Keratinocyte (primary cell): ENCODE measurements around the gene KLC3. TPM values are rescaled to one million over a fixed set of nuclear protein-coding genes. Genes with fewer than 3 reads are reported as not detected.

Experiments used
- DNase-seq: peaks from one replicate; pipeline ENCODE4 v3.0.0-alpha.2; 2011; ENCODE audit warnings: low read depth, missing footprints, low spot score
- FAIRE-seq: peaks from 2 replicates; lab custom pipeline; 2011; peaks lifted over from hg19 to GRCh38; lab: Jason Lieb, UNC
- H2AFZ ChIP-seq: 2 replicates; pipeline ENCODE4 v1.6.0; 2012; ENCODE audit warnings: low read length, control low read depth, inconsistent platforms; ENCODE audit not compliant: control insufficient read depth
- H3K27ac ChIP-seq: 2 replicates; pipeline ENCODE4 v1.5.1; 2011; ENCODE audit warnings: low read length; ENCODE audit not compliant: control insufficient read depth, insufficient read depth
- H3K27me3 ChIP-seq: 3 replicates; pipeline ENCODE4 v1.6.0; 2011; ENCODE audit warnings: low read length; ENCODE audit not compliant: control insufficient read depth, insufficient read depth; ENCODE audit errors: extremely low read depth
- H3K36me3 ChIP-seq, 2 experiments: 2 replicates in 1 of 2; 3 replicates in 1 of 2; pipeline ENCODE4 v1.5.1; 2011; ENCODE audit warnings: low read length in 2 of 2, mild to moderate bottlenecking in 1 of 2; ENCODE audit not compliant: control insufficient read depth in 2 of 2, insufficient read depth in 2 of 2; ENCODE audit errors: extremely low read depth in 1 of 2
- H3K4me1 ChIP-seq: 3 replicates; pipeline ENCODE4 v1.5.1; 2011; ENCODE audit warnings: low read length; ENCODE audit not compliant: control insufficient read depth, insufficient read depth; ENCODE audit errors: extremely low read depth
- H3K4me2 ChIP-seq: 3 replicates; pipeline ENCODE4 v1.6.0; 2011; ENCODE audit warnings: low read depth, low read length; ENCODE audit not compliant: control insufficient read depth, insufficient read depth; ENCODE audit errors: extremely low read depth
- H3K4me3 ChIP-seq, 3 experiments: fragments of 200-600 bp in 1 of 3; sonication (generic) in 1 of 3; 2 replicates in 2 of 3; 3 replicates in 1 of 3; pipeline ENCODE4 v1.5.1; 2011 to 2016; ENCODE audit warnings: low read length in 3 of 3, mild to moderate bottlenecking in 3 of 3, control low read depth in 2 of 3, inconsistent platforms in 1 of 3, low read depth in 1 of 3, mixed read lengths in 1 of 3, mixed run types in 1 of 3, moderate library complexity in 1 of 3; ENCODE audit not compliant: control insufficient read depth in 2 of 3, insufficient read depth in 2 of 3; ENCODE audit errors: extremely low read depth in 1 of 3
- H3K79me2 ChIP-seq: 2 replicates; pipeline ENCODE4 v1.6.0; 2012; ENCODE audit warnings: low read length; ENCODE audit not compliant: control insufficient read depth, insufficient read depth
- H3K9ac ChIP-seq: 3 replicates; pipeline ENCODE4 v1.6.0; 2011; ENCODE audit warnings: low read length; ENCODE audit not compliant: control insufficient read depth, insufficient read depth; ENCODE audit errors: extremely low read depth
- H3K9me1 ChIP-seq: 3 replicates; pipeline ENCODE4 v1.6.0; 2011; ENCODE audit warnings: low read length; ENCODE audit not compliant: control insufficient read depth, insufficient read depth; ENCODE audit errors: extremely low read depth
- H3K9me3 ChIP-seq: 2 replicates; pipeline ENCODE4 v1.5.1; 2012; ENCODE audit warnings: low read depth, low read length; ENCODE audit not compliant: control insufficient read depth
- H4K20me1 ChIP-seq: 3 replicates; pipeline ENCODE4 v1.6.0; 2011; ENCODE audit warnings: low read length; ENCODE audit not compliant: control insufficient read depth, insufficient read depth; ENCODE audit errors: extremely low read depth
- EZH2 ChIP-seq: IDR thresholded peaks from one replicate; pipeline ENCODE4 v1.6.1; 2012; ENCODE audit warnings: inconsistent platforms, mild to moderate bottlenecking, low read length, moderate library complexity
- dilution Hi-C: fragments of 300-500 bp; cut with MboI; formaldehyde crosslinking; loops from one replicate; pipeline ENCODE4 v1.7.0; 2020; ENCODE audit warnings: low sequenced_read_pairs; ENCODE audit not compliant: extremely low pct_ligation_motif_present
- polyA plus RNA-seq, 5 experiments: library from polyadenylated mRNA; depleted of rRNA in 3 of 5; stranded (reverse) in 3 of 5; stranded (forward) in 1 of 5; unstranded in 1 of 5; fragments of >200 nt; gene quantifications; 1 replicate in 1 of 5; 2 replicates in 3 of 5; 3 replicates in 1 of 5; pipeline versions ENCODE4 v1.2.1 to v1.2.3, GENCODE V29; 2011 to 2012; ENCODE audit warnings: missing spikeins in 2 of 5, low read depth in 1 of 5, low replicate concordance in 1 of 5
- TF ChIP-seq, protein P1 (sequence below), 3 experiments: IDR thresholded peaks in 1 of 3; conservative IDR thresholded peaks in 1 of 3; optimal IDR thresholded peaks in 1 of 3; 2 replicates in 2 of 3; 3 replicates in 1 of 3; pipeline versions ENCODE3 to v1.5.1; 2011; ENCODE audit warnings: low read length in 3 of 3, mild to moderate bottlenecking in 3 of 3, moderate library complexity in 2 of 3, control low read depth in 1 of 3, inconsistent platforms in 1 of 3; ENCODE audit not compliant: insufficient read depth in 2 of 3; ENCODE audit errors: extremely low read depth in 1 of 3

KLC3 gene
- polyA plus RNA-seq, 1 donor (not counting 4 experiments of a cell fraction or from before 2014, with no cell fraction given), result 14.7 TPM

DNA sequence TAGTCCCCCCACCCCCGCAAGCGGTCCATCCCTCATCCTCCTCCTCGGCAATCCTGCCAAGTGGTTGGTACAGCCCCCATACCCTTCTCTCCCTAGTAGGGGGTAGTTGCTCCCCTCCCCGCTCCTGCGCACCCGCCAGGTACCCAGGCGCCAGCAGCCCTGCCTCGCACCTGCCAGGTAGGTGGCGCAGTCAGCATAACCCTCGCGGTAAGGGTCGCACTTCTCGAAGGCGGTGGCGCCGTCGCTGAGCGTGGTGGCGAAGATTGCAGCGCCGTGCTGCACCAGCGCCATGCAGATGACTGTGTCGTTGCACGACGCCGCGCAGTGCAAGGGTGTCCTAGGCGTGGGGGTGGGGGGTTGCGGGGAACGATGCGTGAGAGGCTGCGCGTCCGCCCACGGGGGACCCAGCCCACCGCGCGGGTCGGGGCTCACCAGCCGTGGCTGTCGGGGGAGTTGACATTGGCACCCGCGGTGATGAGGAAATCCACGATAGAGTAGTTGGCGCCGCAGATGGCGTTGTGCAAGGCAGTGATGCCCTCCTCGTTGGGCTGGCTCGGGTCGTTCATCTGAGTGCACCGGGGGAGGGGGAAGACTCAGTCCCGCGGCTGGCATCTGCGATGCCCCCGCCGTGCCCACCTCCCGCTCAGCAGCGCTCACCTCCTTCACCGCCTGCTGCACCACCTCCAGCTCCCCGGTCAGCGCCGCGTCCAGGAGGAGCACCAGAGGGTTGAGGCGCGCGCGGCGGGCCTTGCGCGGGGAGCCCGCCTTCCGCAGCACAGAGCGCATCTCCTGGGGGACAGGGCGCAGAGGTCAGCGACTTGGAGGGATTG, 45.1 kb downstream of the KLC3 start:
- H3K27me3 ChIP-seq, result no peaks in the 10 kb centered on the region
- dilution Hi-C loops, result no loop called here

DNA sequence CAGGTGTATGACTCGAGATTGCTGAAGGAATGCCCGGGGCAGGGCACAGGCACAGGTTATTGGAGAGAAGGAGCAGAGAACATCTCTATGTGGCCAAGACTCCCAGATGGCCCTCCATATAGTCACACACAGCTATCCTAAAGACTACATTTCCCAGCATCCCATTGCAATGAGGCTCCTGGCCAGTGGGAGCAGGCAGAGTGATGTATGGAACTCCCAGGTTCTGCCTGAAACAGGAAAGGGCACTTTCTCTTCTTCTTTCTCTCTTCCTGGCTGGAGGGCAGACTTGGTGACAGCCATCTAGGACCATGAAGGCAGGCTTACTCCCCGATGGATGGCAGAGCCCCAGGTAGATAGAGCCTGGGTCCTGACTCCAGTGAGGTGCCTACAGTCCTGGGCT, 50.8 kb downstream of the KLC3 start:
- Histone ChIP-seq H3K9ac (no peak overlapping the region), H2AFZ (no peak overlapping the region), H3K27me3 (no peaks in the 10 kb centered on the region), H4K20me1 (peaks cover 4% of the 10 kb centered on the region), H3K4me1 (no peaks in the 10 kb centered on the region), H3K27ac (no peak overlapping the region), H3K79me2 (peaks cover 14% of the 10 kb centered on the region), H3K9me1 (no peaks in the 10 kb centered on the region), H3K4me2 (no peak overlapping the region), H3K9me3 (no peaks in the 10 kb centered on the region), H3K36me3 (peaks cover 30 to 38% of the 10 kb centered on the region in 2 experiments), H3K4me3 (no peak overlapping the region)
- dilution Hi-C loops, result no loop called here
- peak; percentile 44 for FAIRE-seq
- no peak for DNase-seq
- TF ChIP-seq EZH2, result no peak
- TF ChIP-seq, protein P1, sequence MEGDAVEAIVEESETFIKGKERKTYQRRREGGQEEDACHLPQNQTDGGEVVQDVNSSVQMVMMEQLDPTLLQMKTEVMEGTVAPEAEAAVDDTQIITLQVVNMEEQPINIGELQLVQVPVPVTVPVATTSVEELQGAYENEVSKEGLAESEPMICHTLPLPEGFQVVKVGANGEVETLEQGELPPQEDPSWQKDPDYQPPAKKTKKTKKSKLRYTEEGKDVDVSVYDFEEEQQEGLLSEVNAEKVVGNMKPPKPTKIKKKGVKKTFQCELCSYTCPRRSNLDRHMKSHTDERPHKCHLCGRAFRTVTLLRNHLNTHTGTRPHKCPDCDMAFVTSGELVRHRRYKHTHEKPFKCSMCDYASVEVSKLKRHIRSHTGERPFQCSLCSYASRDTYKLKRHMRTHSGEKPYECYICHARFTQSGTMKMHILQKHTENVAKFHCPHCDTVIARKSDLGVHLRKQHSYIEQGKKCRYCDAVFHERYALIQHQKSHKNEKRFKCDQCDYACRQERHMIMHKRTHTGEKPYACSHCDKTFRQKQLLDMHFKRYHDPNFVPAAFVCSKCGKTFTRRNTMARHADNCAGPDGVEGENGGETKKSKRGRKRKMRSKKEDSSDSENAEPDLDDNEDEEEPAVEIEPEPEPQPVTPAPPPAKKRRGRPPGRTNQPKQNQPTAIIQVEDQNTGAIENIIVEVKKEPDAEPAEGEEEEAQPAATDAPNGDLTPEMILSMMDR (optimal IDR thresholded peaks at IDR 0.05 in 1 of 3, IDR thresholded peaks at IDR 0.05 in 1 of 3, conservative IDR thresholded peaks at IDR 0.05 in 1 of 3; ENCODE audit: extremely low read depth in 1 of 3, insufficient read depth in 2 of 3, low read length in 3 of 3), result no peak

More for the DNA sequence above, 45.1 kb downstream of the KLC3 start:
- Histone ChIP-seq H3K79me2 (peaks cover 8% of the 10 kb centered on the region), H3K9me3 (no peaks in the 10 kb centered on the region), H4K20me1 (no peaks in the 10 kb centered on the region), H3K27ac (no peak overlapping the region), H2AFZ (no peak overlapping the region), H3K4me2 (no peak overlapping the region), H3K4me3 (no peak overlapping the region), H3K4me1 (no peaks in the 10 kb centered on the region), H3K9me1 (no peaks in the 10 kb centered on the region), H3K36me3 (peaks cover 18 to 23% of the 10 kb centered on the region in 2 experiments), H3K9ac (no peak overlapping the region)
- TF ChIP-seq EZH2, result no peak
- TF ChIP-seq, protein P1 (optimal IDR thresholded peaks at IDR 0.05 in 1 of 3, IDR thresholded peaks at IDR 0.05 in 1 of 3, conservative IDR thresholded peaks at IDR 0.05 in 1 of 3; ENCODE audit: extremely low read depth in 1 of 3, insufficient read depth in 2 of 3, low read length in 3 of 3), result no peak
- DNase-seq (no peak), FAIRE-seq (no peak)
